NK-92 treated with Interleukin-12 subunit alpha and Interleukin-12 subunit beta, amount 100 ng/mL, for 24 hours (cell line): ENCODE results near the gene ZBTB44.
"Not testable (repeated sequence)": the region's sequence is repeated elsewhere in the genome, so short reads cannot be mapped to it uniquely, and the experiment has no call there.

Experiments used
- DNase-seq: peaks from one replicate; lab custom pipeline; 2025; lab: John Stamatoyannopoulos, UW

Gene ZBTB44

GRCh38 chr11:130198964-130199363 lies 115.8 kb downstream of the ZBTB44 start:
- no peak for DNase-seq

DNA sequence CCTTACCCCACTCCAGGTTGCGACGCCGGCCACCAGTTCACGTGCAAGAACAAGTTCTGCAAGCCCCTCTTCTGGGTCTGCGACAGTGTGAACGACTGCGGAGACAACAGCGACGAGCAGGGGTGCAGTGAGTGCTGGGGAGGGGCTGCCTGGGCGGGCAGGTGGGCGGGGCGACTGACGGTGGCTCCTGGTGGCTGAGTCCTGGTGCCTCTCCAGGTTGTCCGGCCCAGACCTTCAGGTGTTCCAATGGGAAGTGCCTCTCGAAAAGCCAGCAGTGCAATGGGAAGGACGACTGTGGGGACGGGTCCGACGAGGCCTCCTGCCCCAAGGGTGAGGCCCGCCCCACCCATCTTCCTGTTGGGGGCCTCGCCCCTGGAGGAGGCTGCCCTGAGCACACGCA lies 116.4 kb downstream of the ZBTB44 start:
- DNase-seq: no peak

DNA sequence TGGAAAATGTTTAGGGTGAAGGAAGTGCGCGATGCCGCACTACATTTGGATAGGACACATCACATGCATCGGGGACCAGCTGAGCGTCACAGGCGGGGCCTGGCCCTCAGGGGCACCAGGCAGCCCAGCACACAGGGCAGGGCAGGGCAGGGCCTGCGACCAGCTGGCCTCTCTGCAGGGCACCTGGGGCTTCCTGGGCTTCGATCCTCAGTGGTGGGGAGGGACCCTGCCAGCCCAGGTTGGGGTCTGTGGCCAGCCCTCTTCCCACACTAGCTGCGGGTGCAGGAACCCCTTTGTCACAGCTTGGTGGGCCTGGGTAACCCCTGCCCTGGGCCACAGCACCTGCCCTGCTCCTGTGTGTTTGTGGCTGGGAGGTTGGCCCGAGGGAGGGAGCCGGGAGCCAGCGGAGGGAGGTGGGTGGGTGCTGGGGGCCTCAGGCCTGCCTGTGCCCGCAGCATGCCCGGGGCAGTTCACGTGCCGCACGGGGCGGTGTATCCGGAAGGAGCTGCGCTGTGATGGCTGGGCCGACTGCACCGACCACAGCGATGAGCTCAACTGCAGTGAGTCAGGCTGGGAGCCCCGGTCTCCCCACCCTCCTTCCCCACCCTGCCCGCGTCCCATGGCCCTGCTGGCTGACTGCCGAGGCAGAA lies 117.2 kb downstream of the ZBTB44 start:
- DNase-seq: no peak

GRCh38 chr11:130194241-130195023 lies 120.3 kb downstream of the ZBTB44 start:
- no peak for DNase-seq

GRCh38 chr11:130193551-130193950 lies 121.2 kb downstream of the ZBTB44 start:
- DNase-seq: not testable (repeated sequence)

GRCh38 chr11:130192845-130193267 lies 121.9 kb downstream of the ZBTB44 start:
- DNase-seq: no peak

- no peak for DNase-seq
Measured at GRCh38 chr11:130191896-130192295, 122.8 kb downstream of the ZBTB44 start.

DNA sequence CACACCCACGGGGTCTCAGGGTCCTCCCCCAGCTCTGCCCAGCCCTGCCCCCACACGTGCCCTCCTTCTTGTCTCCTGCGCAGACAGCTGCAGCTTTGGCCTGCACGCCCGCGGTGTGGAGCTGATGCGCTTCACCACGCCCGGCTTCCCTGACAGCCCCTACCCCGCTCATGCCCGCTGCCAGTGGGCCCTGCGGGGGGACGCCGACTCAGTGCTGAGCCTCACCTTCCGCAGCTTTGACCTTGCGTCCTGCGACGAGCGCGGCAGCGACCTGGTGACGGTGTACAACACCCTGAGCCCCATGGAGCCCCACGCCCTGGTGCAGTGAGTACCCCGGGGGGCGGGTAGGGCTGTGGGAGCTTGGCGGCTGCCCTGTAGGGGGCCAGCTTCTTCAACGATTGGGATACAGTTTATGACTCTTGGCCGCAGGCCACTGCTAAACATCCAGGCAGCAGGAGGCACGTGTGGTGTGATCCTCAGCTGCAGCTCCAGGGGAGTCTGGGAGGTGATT lies 124.3 kb downstream of the ZBTB44 start:
- DNase-seq: no peak

DNA sequence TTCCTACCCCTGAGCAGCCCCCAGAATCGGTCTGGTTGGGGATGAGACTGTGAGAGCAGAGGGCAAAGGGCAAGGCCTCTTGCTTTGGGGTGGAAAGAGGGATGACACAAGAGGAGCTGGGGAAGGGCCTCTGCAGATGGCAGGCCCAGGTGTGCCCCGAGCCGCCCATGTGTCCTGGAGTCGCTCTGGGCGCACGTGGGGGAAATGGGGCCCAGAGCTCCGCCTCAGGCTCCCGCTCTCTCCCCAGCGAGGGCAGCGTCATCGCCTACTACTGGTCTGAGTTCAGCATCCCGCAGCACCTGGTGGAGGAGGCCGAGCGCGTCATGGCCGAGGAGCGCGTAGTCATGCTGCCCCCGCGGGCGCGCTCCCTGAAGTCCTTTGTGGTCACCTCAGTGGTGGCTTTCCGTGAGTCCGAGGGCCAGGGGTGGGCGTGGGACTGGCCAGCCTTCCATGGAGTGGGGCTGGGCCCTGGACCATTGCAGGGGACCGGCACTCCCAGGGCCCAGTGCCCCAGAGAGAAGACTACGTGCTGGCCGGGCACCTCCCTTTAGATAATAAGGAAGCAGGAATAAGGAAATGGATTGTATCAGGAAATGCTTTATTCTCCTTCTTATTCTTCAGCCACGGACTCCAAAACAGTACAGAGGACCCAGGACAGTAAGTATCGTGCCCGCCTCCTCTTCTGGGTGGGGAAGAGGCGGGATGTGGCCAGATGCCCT lies 125.1 kb downstream of the ZBTB44 start:
- DNase-seq: no peak

DNA sequence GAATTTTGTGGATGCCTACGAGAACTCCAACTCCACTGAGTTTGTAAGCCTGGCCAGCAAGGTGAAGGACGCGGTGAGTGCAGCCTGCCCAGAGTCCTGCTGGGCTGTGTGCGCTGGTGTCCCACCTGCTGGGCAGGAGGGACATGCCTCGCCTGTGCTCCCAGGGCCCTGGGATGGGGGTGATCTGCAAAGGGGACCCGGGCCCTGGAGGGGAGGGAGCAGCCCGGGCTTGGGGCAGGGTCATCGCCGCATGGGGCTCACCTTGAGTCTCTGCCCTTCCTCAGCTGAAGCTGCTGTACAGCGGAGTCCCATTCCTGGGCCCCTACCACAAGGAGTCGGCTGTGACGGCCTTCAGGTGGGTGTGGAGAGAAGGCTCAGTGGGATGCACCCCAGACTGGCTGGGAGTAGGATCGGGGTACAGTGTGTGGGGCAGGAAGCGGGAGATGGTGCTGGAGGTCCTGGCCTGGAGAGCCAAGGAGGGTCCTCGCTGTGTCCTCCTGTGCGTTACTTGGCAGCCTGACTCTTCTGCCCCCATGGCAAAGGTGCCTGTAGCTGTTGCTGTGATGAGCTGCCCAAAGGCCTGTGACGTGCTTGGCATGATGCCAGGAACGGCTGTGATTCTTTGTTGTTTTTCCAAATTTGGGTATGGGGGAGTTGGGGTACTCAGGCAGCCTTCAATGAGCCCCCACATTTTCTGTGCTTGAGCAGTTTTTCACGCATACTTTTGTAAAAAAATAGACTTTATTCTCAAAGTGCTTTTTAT lies 126.0 kb downstream of the ZBTB44 start:
- no peak for DNase-seq

GRCh38 chr11:130188047-130188446 lies 126.7 kb downstream of the ZBTB44 start:
- no peak for DNase-seq

DNA sequence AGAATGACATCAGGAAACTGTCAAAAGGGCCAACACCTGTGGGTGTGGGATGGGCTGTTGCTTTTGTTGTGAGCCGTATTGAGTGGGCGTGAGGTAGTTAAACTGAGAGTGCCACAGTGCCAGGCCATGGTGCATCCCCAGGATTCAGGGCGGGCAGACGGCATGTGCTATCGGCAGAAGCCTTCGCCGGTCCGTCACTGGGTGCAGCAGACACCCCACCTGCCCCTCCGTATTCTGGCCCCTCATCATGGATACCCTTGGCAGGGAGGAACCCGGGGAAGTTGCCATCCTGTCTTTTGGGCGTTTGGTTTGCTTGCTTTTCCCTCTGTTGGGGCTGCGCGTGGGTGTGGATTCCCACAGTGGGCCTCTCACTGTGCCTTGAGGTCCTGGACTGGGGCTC lies 127.6 kb downstream of the ZBTB44 start:
- no peak for DNase-seq

DNA sequence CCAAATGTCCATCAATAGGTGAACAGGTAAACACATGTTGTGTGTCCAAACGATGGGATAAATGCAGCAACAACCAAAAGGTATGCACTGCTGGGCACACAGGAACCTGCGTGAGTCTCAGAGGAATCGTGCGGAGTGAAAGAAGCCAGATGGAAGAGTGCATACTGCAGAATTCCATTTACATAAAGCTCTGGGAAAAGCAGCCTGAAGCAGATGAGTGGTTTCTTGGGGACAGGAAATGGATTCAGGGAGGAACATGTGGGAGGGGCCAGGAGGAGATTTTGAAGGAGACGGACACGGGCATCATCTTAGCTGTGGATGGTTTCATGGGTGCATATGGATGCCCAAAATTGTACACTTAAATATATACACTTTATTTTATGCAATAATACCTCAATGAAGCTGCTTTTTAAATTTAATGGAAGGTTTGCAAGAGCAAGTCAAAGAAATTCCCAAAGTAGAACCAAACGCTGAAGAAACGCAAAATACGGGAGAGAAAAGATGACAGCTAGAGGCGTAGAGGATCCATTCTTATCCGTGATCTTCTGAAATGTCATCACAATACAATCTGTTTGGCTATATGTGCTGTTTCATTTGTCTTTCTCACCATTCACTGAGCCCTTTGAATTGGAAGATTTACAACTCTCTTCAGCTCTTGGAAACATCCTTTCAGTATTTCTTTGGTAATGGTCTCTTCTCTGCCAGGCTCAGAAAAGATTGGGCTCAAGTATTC lies 130.7 kb downstream of the ZBTB44 start:
- DNase-seq: no peak

- no peak for DNase-seq
Measured at GRCh38 chr11:130181295-130182272, 133.1 kb downstream of the ZBTB44 start.

DNA sequence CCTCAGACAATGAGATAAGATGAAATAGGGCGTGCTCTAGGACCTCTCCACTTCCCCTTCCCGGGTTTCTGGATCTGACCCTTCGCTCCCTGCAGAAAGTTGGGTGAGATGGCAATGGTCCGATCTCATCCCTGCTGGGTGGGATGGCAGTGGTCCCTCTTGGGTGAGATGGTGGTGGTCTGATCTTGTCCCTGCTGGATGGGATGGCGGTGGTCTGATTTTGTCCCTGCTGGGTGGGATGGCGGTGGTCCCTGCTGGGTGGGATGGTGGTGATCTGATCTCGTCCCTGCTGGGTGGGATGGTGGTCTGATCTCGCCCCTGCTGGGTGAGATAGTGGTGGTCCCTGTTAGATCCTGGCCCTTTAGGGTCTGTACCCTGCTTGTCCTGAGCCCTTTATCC lies 133.8 kb downstream of the ZBTB44 start:
- no peak for DNase-seq

DNA sequence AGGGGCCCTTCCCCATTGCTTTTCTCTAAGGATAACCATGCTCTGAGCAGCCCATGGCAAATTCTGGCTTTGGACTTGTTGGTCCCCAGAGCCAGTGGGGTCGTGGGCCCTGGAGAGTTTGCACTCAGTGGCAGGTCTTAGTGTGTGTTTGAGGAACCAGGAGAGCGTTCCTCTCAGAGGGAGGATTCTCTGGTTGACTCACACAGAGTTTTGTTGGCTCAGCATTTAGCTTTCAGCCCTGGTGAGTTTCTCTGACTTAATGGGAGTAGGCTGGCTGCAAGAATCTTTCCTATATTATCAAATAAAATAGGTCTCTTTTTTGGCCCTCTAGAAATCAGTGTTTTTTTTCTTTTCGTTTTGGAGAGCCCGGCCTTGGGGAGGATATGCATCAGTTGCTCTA lies 134.2 kb downstream of the ZBTB44 start:
- DNase-seq: no peak

- DNase-seq: no peak
Measured at GRCh38 chr11:130179396-130180306, 135.1 kb downstream of the ZBTB44 start.

- no peak for DNase-seq
Measured at GRCh38 chr11:130178441-130179339, 136.0 kb downstream of the ZBTB44 start.
